COLO829 (cell line): ENCODE results near the gene DCLK1.

Experiments
- DNase-seq: peaks from one replicate; pipeline ENCODE4 v3.0.0; 2012; ENCODE audit warnings: low spot score

Gene DCLK1

GRCh38 chr13:35744566-35745178 is 386.5 kb downstream of the DCLK1 start:
- DNase-seq: no peak

GRCh38 chr13:35744144-35744543 is 387.0 kb downstream of the DCLK1 start:
- no peak for DNase-seq

DNA sequence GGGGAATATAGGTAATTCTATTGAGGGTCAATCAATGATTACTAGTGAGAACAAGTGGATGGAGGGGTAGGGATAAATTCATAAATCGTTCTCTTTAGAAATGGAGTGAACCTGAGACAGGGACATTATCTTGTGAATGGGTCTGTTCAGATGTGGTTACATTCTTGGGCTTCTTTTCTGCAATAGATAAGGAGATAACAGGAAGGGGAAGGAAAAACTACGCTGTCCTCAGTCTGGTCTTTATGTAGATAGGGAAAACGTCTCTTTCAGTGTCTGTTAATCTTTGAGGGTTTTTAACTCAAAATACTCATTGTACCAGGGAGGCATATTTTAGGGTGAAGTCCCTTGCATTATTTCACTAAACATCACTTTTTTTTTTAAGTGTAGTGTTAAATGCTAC is 388.0 kb downstream of the DCLK1 start:
- DNase-seq: no peak

DNA sequence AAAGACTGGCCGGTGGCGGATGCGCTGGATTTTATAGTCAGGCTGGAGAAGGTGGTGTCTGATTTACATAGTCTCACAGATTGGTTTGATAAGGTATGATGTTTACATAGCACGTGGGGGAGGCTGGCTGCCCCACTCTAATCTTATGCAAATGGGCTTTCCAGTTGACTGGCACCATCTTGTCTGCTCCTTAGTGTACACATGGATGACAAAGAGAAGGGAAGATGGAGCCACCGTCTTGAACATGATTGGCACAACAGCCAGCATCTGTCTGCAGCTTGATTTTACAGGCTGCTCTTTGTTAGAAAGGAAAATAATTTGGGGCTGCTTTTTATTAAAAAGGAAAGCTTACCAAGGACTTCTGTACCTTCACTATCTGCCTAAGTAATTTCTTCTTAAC is 389.5 kb downstream of the DCLK1 start:
- DNase-seq: no peak

GRCh38 chr13:35736876-35737275 is 394.3 kb downstream of the DCLK1 start:
- no peak for DNase-seq

DNA sequence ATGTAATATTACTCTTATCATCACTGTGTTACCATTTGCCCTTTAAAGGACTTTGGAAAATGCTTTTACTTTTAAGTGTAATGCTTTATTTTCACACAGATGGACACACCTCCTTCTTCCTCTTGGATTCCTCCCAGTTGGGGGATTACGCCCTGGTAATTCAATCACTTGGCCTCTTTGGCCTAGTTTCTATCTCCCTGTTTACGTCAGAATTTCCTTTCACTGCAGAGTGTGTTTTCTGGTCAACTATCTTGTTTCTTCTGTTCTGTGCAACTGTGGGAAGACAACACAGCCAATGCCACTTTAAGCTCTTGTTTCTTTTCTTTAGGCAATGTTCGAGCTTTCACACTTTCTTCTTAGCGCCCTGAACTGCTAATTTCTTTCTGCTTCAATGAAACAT is 397.4 kb downstream of the DCLK1 start:
- no peak for DNase-seq

DNA sequence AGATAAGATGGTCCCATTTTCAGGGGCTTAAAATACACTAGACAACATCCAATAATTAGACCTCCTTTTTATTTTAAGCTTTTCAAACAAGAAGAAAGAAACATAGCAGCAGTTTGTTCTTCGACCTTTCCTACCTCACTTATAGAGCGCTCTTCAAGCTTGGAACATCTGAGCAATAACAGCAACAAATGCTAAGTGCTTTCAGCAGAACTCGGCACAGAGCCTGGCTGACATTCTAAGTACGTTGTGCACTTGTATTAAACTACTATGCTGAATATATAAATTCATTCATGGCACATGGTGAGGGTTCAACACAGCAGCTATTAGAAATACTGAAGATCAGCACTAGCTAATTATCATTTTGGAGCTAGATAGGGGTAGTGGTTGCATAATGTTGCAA is 398.6 kb downstream of the DCLK1 start:
- no peak for DNase-seq

DNA sequence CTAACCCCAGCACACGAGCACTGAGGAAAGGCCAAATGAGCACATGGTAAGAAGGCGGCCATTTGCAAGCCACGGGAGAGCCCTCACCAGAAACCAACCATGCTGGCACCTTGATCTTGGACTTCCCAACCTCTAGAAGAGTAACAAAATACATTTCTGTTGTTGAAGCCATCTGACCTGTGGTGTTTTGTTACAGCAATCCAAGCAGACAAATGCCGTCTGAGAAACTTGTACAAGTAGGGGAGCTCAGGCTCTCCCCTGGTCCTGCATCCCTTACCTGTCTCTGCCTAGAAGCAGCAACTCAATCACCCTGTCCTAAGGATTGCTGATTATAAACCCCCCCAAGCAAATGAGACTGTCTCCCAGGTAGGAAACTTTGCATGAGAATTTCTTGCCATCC is 399.7 kb downstream of the DCLK1 start:
- DNase-seq: no peak

GRCh38 chr13:35729926-35730627 is 401.1 kb downstream of the DCLK1 start:
- DNase-seq: no peak

DNA sequence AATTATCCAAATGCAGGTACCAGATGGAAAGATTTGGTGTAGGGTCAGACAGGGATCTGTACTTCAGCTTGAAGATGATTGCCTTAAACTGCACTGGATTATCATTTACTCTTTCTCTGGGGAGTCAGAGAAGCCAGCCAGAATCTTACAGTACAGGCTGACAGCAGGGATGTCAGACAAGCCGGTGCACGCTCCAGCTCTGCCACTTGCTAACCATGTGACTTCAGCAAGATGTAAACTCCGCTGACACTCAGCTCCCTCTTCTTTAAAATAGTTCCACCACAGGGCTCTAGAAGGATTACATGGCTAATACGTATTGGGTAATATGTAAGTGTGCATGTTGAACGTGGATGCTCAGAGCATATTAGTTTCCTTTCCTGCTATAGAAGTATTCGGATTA is 403.3 kb downstream of the DCLK1 start:
- DNase-seq: no peak

GRCh38 chr13:35724446-35724845 is 406.7 kb downstream of the DCLK1 start:
- no peak for DNase-seq

GRCh38 chr13:35723821-35724220 is 407.4 kb downstream of the DCLK1 start:
- no peak for DNase-seq

- DNase-seq: no peak
Observed at GRCh38 chr13:35723053-35723461, 408.1 kb downstream of the DCLK1 start.

GRCh38 chr13:35722458-35723052 is 408.6 kb downstream of the DCLK1 start:
- DNase-seq: no peak

- peak; percentile 39 for DNase-seq
Observed at GRCh38 chr13:35720690-35721554, 410.3 kb downstream of the DCLK1 start.

DNA sequence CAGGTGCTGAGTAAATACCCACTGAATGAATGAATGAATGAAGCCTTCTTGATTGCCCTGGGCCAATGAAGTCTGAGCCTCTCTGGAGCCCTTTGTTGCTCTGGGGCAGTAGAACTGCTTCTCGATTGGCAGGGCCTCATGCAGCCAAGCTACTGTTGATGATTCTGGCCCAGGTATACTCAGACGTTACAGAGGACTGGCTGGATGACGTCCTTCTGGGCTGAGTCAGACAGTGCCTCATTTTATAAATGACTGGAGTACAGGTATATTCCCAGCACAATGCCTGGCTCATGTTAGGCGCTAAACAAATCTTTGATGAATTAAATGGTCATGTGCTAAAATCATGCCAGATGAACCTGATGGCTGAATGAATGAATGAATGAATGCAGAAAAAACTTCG is 410.9 kb downstream of the DCLK1 start:
- DNase-seq: no peak
